HCT116 (cell line): Measurements from ENCODE around the gene ARIH2. TPM values are rescaled to one million over a fixed set of nuclear protein-coding genes. Genes with fewer than 3 reads are reported as not detected.

Experiments used
- ATAC-seq: fragments of 200-7000 bp; cut with Tn5 transposase; 2 replicates; pipeline ENCODE4 v1.9.1; 2020; ENCODE audit warnings: mild to moderate bottlenecking, moderate library complexity
- BruUV-seq: library from RNA; stranded (reverse); fragments of 400-500 nt; replicated peaks from 2 replicates; lab custom pipeline; 2021; lab: Mats Ljungman, UMichigan
- CTCF ChIA-PET: fragments of 300-600 bp; sonication (Branson Sonifier 250); formaldehyde crosslinking; loops from one replicate; lab custom pipeline; 2021; ENCODE audit warnings: antibody characterized with exemption; lab: Charles Lee
- POLR2A ChIA-PET: fragments of 300-600, 350-600 bp; sonication (Branson Sonifier 250); formaldehyde crosslinking; loops from one replicate; lab custom pipeline; 2021; ENCODE audit warnings: antibody characterized with exemption; lab: Charles Lee
- RAD21 ChIA-PET, 2 experiments: fragments of 300-600 bp; sonication (Branson Sonifier 250); formaldehyde crosslinking; loops; one replicate each; lab custom pipeline; 2023; ENCODE audit warnings: low total read pairs in 2 of 2; ENCODE audit not compliant: uncharacterized antibody in 2 of 2, unreplicated experiment in 2 of 2, low non-redundant PET in 1 of 2; lab: Charles Lee
- DNase-seq: peaks from one replicate; pipeline ENCODE4 v3.0.0-alpha.2; 2010; ENCODE audit warnings: low read depth, low spot score
- H2AFZ ChIP-seq: fragments of 200-600 bp; shearing (Covaris generic), sonication (generic); 2 replicates; pipeline ENCODE4 v1.6.1; 2017; ENCODE audit warnings: low read depth, mixed run types, mixed read lengths, antibody characterized with exemption, low read length; ENCODE audit not compliant: poor library complexity, severe bottlenecking
- H3K27ac ChIP-seq: 2 replicates; pipeline ENCODE4 v1.5.1; 2012; ENCODE audit warnings: low read depth, low read length
- H3K27me3 ChIP-seq: fragments of 200-600 bp; sonication (generic); 2 replicates; pipeline ENCODE4 v1.6.1; 2016; ENCODE audit warnings: mixed run types, low read length, mixed read lengths; ENCODE audit not compliant: insufficient read depth
- H3K36me3 ChIP-seq, 2 experiments: fragments of 200-500 bp in 1 of 2; fragments of 200-600 bp in 1 of 2; sonication (Bioruptor generic) in 1 of 2; sonication (generic) in 1 of 2; 2 replicates each; pipeline versions ENCODE4 v1.5.1 to v1.6.1; 2014 to 2016; ENCODE audit warnings: low read length in 2 of 2, inconsistent platforms in 1 of 2, mixed read lengths in 1 of 2, mixed run types in 1 of 2; ENCODE audit not compliant: insufficient read depth in 2 of 2, control insufficient read depth in 1 of 2
- H3K4me1 ChIP-seq, 2 experiments: fragments of 200-600 bp in 1 of 2; sonication (generic) in 1 of 2; 2 replicates each; pipeline versions ENCODE4 v1.5.1 to v1.6.1; 2012 to 2017; ENCODE audit warnings: low read length in 2 of 2, inconsistent platforms in 1 of 2, mild to moderate bottlenecking in 1 of 2, mixed read lengths in 1 of 2, mixed run types in 1 of 2, moderate library complexity in 1 of 2; ENCODE audit not compliant: insufficient read depth in 2 of 2, control insufficient read depth in 1 of 2
- H3K4me2 ChIP-seq: fragments of 200-600 bp; sonication (generic); 2 replicates; pipeline ENCODE4 v1.6.1; 2017; ENCODE audit warnings: mixed run types, low read length, mixed read lengths
- H3K4me3 ChIP-seq, 2 experiments: fragments of 200-600 bp in 1 of 2; sonication (generic) in 1 of 2; replicated peaks in 1 of 2; 2 replicates each; pipeline ENCODE4 v1.5.1; 2011 to 2016; ENCODE audit warnings: low read length in 2 of 2, control low read depth in 1 of 2, low read depth in 1 of 2, mild to moderate bottlenecking in 1 of 2, mixed read lengths in 1 of 2, mixed run types in 1 of 2
- H3K79me2 ChIP-seq: fragments of 200-600 bp; sonication (generic); 2 replicates; pipeline ENCODE4 v1.6.1; 2017; ENCODE audit warnings: mild to moderate bottlenecking, mixed run types, low read length, moderate library complexity, mixed read lengths; ENCODE audit not compliant: insufficient read depth
- H3K9ac ChIP-seq: fragments of 200-600 bp; sonication (generic); 2 replicates; pipeline ENCODE4 v1.6.1; 2016; ENCODE audit warnings: low read length, mixed read lengths
- H3K9me2 ChIP-seq: fragments of 200-600 bp; sonication (generic), shearing (Covaris generic); 2 replicates; pipeline ENCODE4 v1.6.1; 2017; ENCODE audit warnings: mixed run types, mild to moderate bottlenecking, moderate library complexity; ENCODE audit not compliant: insufficient read depth
- H3K9me3 ChIP-seq, 2 experiments: fragments of 200-500 bp in 1 of 2; fragments of 200-600 bp in 1 of 2; sonication (Bioruptor generic) in 1 of 2; sonication (generic) in 1 of 2; 2 replicates each; pipeline ENCODE4 v1.6.1; 2014 to 2017; ENCODE audit warnings: low read length in 2 of 2, mixed read lengths in 2 of 2, inconsistent platforms in 1 of 2, low read depth in 1 of 2, mild to moderate bottlenecking in 1 of 2, mixed run types in 1 of 2, moderate library complexity in 1 of 2; ENCODE audit not compliant: control insufficient read depth in 1 of 2, insufficient read depth in 1 of 2
- H4K20me1 ChIP-seq: fragments of 200-600 bp; sonication (generic), shearing (Covaris generic); 2 replicates; pipeline ENCODE4 v1.6.1; 2017; ENCODE audit warnings: mixed run types, mild to moderate bottlenecking, moderate library complexity; ENCODE audit not compliant: insufficient read depth
- CTCF ChIP-seq, 3 experiments: fragments of 200-600 bp in 1 of 3; sonication (generic) in 1 of 3; IDR thresholded peaks in 2 of 3; conservative IDR thresholded peaks in 1 of 3; 2 replicates each; pipeline ENCODE4 v1.5.1; 2012 to 2017; ENCODE audit warnings: low read depth in 2 of 3, low read length in 2 of 3, antibody characterized with exemption in 1 of 3, borderline replicate concordance in 1 of 3, control low read depth in 1 of 3, mild to moderate bottlenecking in 1 of 3, mixed read lengths in 1 of 3, mixed run types in 1 of 3, moderate library complexity in 1 of 3; ENCODE audit not compliant: insufficient read depth in 1 of 3
- JUND ChIP-seq: IDR thresholded peaks from 2 replicates; pipeline ENCODE4 v1.6.1; 2012
- POLR2AphosphoS5 ChIP-seq: IDR thresholded peaks from 2 replicates; pipeline ENCODE4 v1.6.1; 2011; ENCODE audit warnings: mild to moderate bottlenecking, low read depth, low read length, moderate library complexity
- REST ChIP-seq: IDR thresholded peaks from 2 replicates; pipeline ENCODE4 v1.6.1; 2012; ENCODE audit warnings: low read depth
- YY1 ChIP-seq: IDR thresholded peaks from 2 replicates; pipeline ENCODE4 v1.6.1; 2011; ENCODE audit warnings: low read length, low read depth, moderate library complexity, mild to moderate bottlenecking; ENCODE audit not compliant: insufficient replicate concordance; ENCODE audit errors: extremely low read depth
- ZBTB33 ChIP-seq: IDR thresholded peaks from 2 replicates; pipeline ENCODE4 v1.6.1; 2011; ENCODE audit warnings: mild to moderate bottlenecking, low read length, moderate library complexity; ENCODE audit not compliant: insufficient replicate concordance; ENCODE audit errors: extremely low read depth
- ZNF274 ChIP-seq: fragments of 200-500 bp; sonication (Bioruptor generic); IDR thresholded peaks from 2 replicates; pipeline ENCODE4 v1.6.1; 2014; ENCODE audit warnings: mild to moderate bottlenecking, low read depth, low read length, inconsistent platforms
- intact Hi-C: fragments of 100-400 bp; cut with micrococcal nuclease; formaldehyde crosslinking; loops from 2 replicates; pipeline ENCODE4 v1.10.0; 2022
- total RNA-seq: library from RNA; stranded (reverse); gene quantifications from one replicate; pipeline ENCODE4 v1.2.1, GENCODE V29; 2021; ENCODE audit not compliant: unreplicated experiment

ARIH2 gene
- total RNA-seq, 1 experiment from 2014 or later, result 105 TPM

GRCh38 chr3:49007068-49007770, 88.6 kb downstream of the ARIH2 start, which contains the start of gene WDR6 (continued):
- TF ChIP-seq REST, result no peak
- TF ChIP-seq JUND, result no peak
- peak; percentile 86 for TF ChIP-seq POLR2AphosphoS5

- no peaks in the 10 kb centered on the region for H3K9me2 ChIP-seq
- ATAC-seq (peak; percentile 75), DNase-seq (peak; percentile 72)
- peaks cover 6 to 9% of the 10 kb centered on the region in 2 experiments; a peak in 3 of 4 replicates for H3K36me3 ChIP-seq
- peak overlapping the region; percentile 99 for H3K9ac ChIP-seq
- peak overlapping the region; percentile 99 for H3K27ac ChIP-seq
- no peaks in the 10 kb centered on the region for H3K27me3 ChIP-seq
- ChIA-PET CTCF (interaction anchor here (0.9 to 3.2 kb wide), 8 partner anchors 10 to 289 kb away, joined by 3 to 42 read pairs (median 6); partner anchors contain the start of genes DALRD3, NDUFAF3, P4HTM and QRICH1), RAD21 (interaction anchor here (0.6 to 1.9 kb wide), 4 partner anchors 20 to 441 kb away, joined by 4 to 8 read pairs (median 6); partner anchors contain the start of gene QRICH1 (in 1 of the 2)), POLR2A (interaction anchor here (1.0 to 2.6 kb wide), 10 partner anchors 9 to 332 kb away, joined by 3 to 52 read pairs (median 14); partner anchors contain the start of genes DALRD3, IMPDH2, KLHDC8B and NDUFAF3)
- H3K79me2 ChIP-seq, result peaks cover 55% of the 10 kb centered on the region
- no peaks in the 10 kb centered on the region for H4K20me1 ChIP-seq
- intact Hi-C loops, result loop anchor here (1.0 kb wide), 1 partner anchor 10 kb away; the partner anchor contains the start of gene DALRD3
- H3K9me3 ChIP-seq, result no peaks in the 10 kb centered on the region
- no peak overlapping the region for H2AFZ ChIP-seq
- TSS peak; percentile 30 for BruUV-seq
- peak overlapping the region; percentile 91 for H3K4me2 ChIP-seq
- H3K4me3 ChIP-seq, result peak overlapping the region; percentile 72 to 86
- peaks cover 3 to 26% of the 10 kb centered on the region in 2 experiments; a peak in 3 of 4 replicates for H3K4me1 ChIP-seq
- TF ChIP-seq POLR2AphosphoS5 (peak; percentile 34), CTCF (IDR thresholded peaks at IDR 0.05 in 2 of 3, conservative IDR thresholded peaks at IDR 0.05 in 1 of 3; ENCODE audit: borderline replicate concordance in 1 of 3, insufficient read depth in 1 of 3, low read depth in 2 of 3, low read length in 2 of 3) (no peak), ZBTB33 (peak; percentile 5), YY1 (no peak), ZNF274 (no peak), JUND (no peak)
These were observed 89.3 kb downstream of the ARIH2 start for GRCh38 chr3:49007771-49008528.
